HG02981 (cell line): ENCODE results near the gene DNAJC10.
"Not testable (repeated sequence)": the region's sequence is repeated elsewhere in the genome, so short reads cannot be mapped to it uniquely, and the experiment has no call there.

Source experiments
- ATAC-seq: cut with Tn5 transposase; IDR thresholded peaks from one replicate; pipeline ENCODE4 v1.9.1; 2021; ENCODE audit warnings: mild to moderate bottlenecking, moderate library complexity; ENCODE audit not compliant: unreplicated experiment

DNAJC10 gene, protein sequence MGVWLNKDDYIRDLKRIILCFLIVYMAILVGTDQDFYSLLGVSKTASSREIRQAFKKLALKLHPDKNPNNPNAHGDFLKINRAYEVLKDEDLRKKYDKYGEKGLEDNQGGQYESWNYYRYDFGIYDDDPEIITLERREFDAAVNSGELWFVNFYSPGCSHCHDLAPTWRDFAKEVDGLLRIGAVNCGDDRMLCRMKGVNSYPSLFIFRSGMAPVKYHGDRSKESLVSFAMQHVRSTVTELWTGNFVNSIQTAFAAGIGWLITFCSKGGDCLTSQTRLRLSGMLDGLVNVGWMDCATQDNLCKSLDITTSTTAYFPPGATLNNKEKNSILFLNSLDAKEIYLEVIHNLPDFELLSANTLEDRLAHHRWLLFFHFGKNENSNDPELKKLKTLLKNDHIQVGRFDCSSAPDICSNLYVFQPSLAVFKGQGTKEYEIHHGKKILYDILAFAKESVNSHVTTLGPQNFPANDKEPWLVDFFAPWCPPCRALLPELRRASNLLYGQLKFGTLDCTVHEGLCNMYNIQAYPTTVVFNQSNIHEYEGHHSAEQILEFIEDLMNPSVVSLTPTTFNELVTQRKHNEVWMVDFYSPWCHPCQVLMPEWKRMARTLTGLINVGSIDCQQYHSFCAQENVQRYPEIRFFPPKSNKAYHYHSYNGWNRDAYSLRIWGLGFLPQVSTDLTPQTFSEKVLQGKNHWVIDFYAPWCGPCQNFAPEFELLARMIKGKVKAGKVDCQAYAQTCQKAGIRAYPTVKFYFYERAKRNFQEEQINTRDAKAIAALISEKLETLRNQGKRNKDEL

DNA sequence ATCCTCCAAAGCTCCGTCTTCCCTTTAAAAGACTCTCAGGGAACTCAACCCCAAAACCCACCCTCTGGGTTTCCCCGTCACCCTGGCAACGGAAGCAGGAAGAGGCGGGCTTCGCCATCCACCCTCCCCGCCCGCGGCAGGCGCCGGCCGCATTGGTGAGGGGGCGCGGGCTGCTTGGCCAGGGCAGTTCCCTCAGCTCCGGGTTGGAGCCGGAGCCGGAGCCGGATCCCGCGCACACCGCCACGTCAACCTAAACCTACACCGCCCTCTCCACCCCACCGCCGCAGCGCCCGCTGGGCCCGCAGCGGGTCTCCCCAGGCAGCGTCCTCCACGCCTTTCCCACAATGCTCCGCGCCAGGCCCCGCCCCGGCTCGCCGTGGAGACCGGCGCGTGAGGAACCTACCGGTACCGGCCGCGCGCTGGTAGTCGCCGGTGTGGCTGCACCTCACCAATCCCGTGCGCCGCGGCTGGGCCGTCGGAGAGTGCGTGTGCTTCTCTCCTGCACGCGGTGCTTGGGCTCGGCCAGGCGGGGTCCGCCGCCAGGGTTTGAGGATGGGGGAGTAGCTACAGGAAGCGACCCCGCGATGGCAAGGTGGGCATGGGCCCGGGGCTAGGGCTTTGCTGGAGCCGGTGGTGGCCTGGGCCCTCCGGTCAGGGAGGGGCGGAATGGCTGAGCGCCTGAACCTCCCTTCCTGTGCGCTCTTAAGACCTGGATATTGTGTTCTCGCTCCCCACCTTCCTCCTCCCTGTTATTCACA lies at the start of gene DNAJC10:
TSS of gene DNAJC10 (plus strand) at position 366 of the 758 bp plus-strand sequence. CDS start 1,830 bp downstream, outside the sequence.
- ATAC-seq, result peak; percentile 78

DNA sequence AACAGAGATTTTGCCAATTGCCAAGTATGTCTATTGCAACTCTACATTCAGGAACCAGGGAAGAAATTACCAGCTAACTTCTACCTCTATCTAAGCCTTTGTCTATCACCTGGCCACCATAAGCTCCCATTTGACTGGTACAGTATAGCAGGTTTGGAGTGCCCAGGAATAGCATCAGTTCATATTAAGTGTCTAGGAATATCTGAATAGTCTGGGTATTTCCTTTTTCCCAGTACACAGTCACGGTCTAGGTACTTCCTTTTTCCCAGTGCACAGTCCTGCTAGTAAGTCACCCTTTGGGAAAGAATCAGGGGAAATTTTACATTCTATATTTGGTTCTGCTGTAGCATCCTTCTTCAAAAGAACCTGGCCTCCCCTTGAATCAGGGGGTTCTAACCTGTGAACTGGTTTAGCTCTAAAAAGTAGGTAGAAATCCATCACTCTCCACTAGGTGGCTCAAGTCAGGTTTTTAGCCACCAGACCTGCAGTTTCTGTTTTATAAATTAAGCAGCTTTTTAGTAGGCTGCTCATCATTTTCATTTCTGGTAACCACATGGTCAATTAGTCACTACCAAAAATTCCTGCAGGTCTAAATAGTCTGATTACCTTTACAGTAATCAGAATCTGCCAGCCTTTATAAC lies 49.3 kb upstream of the DNAJC10 start:
- ATAC-seq, result peak; percentile 90

DNA sequence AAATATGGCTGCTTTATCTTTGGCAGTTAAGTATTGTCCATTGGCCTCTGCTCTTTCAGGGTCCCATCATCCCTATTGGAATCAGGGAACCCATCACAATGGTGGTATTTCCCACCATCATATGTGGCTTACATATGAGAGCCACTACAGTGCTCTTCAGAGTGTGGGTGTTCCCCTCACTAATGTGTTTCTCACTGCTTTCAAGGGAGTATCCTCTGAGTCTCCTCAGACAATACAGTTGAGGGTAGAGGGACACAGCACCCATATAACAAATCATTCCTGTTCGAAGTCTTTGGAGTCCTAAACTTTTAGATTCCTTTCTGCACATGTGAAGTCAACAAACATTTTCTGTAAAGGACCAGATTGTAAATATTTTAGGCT lies 48.8 kb upstream of the DNAJC10 start:
- peak; percentile 29 for ATAC-seq

DNA sequence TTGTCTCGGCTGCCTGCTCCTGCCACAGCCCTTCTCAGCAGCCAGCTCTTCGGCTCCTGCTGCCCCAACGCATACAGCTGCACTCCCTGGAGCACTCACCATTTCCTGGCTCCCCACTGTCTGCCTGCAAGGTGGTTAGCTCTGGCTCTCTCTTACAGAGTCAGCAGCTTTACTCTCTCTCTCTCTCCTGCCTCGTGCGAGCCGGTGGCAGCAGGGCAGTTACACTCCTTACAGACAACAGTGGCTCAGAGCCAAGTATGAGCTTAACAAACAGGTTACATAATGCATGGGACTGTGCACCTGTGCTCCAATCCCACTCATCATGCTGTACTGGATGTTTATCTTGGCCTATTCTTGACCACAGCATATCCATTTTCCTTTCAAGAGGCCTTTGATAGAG lies 47.4 kb upstream of the DNAJC10 start:
- ATAC-seq, result no peak

DNA sequence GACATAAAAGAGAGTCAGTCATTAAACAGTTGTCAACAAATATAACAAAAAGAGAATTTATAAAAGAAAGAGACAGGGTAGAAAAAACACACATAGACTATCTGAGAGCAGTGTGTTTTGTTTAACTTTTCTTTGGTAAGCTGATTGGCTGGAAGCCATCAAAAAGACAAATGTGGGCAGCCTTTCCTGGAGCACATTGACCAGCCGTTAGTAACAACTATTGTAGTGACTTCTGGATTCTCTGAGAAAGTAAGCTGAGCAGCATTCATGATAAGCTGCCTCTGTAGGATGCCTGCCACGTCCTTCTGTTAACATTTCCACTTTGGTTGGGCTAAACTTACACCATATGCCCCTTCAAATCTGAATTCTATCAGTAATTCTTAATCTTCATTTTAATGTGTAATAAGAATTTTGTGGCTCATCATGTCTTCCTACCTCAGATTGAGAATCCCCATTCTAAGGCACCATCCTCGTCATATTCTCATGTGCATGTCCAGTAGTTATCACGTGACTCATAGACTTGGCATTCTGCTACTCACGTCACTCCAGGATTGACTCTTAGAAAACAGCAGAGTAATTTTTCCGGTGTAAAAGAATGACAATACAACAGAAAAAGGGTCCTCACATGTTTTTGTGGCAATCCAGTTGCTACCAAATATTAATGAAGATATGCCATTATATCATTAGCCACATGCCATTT lies 43.4 kb upstream of the DNAJC10 start:
- ATAC-seq, result no peak

DNA sequence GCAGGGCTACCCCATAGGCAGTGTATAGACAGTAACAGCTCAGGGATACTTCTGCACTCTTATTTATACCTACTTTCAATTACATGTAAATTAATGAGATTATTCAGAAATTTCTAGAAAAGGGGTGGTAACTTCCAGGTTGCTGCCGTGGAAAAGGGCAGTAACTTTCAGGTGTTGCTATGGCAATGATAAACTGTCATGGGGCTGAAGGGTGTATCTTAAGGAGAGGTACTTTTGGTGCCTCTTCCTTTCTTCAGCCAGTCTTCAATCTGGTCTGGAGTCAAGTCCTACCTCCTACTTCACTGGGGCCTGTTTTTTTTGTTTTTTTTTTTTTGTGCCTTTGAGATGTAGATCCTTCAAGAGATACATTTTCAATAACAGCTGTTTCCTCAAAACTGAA lies 35.2 kb upstream of the DNAJC10 start:
- ATAC-seq, result no peak

DNA sequence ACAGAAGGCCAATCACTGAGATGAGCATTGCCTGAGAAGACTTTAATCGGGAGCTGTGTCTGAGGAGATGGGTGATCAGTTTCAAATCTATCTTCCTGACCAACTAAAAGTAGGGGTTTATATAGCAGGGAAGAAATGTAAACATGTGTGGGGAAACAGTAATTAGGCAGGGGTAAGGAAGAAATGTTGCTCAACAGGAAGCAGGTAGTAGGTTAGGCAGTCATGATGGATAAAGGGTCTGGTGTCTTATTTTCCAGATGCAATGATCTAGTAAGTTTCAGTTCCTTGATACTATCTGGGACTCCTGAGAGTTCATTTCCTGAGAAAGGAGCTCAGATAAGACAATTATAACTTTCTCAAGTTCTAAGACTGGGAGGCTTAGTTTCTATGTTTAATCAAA lies 33.8 kb upstream of the DNAJC10 start:
- no peak for ATAC-seq

DNA sequence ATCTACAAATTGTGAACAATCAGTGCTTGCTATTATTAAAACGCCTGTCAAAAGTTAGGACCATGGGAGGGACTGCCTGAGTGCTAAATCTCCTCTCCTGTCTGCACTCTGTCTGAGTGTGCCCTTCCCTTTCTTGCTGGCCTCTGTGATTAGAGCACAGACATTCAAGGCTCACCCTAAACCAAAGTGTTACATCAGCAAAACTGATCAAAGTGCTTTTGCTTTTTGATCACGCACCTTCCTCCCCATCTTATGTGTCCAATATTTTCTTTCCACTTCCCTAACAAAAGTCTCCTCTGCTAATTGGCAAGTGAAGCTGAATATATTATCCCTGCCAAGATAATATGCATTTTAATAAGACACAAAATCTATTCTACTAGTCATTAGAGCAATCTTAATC lies 30.5 kb upstream of the DNAJC10 start:
- no peak for ATAC-seq

DNA sequence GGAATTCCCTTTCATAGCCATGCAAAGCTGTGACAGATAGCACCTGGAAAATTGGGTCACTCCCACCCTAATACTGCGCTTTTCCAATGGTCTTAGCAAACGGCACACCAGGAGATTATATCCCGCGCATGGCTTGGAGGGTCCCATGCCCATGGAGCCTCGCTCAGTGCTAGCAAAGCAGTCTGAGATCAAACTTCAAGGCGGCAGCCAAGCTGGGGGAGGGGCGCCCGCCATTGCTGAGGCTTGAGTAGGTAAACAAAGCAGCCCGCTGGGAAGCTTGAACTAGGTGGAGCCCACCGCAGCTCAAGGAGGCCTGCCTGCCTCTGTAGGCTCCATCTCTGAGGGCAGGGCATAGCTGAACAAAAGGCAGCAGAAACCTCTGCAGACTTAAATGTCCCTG lies 29.3 kb upstream of the DNAJC10 start:
- ATAC-seq, result not testable (repeated sequence)

DNA sequence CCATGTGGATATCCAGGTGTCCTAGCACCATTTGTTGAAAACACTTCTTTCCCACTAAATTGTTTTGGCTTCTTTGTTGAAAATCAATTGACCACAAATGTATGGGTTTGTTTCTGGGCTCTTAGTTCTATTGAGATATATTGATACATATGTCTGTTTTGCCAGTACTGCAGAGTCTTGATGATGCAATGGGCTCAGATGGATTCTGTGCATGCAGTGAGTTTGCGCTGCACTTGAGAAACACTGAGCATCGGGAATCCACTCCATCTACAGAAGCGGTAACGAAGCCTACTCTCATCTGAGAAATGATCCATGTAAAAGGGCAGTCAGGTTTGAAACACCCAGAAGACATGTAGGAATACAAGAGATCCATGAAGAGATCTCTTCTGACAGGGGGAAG lies 21.9 kb upstream of the DNAJC10 start:
- no peak for ATAC-seq

DNA sequence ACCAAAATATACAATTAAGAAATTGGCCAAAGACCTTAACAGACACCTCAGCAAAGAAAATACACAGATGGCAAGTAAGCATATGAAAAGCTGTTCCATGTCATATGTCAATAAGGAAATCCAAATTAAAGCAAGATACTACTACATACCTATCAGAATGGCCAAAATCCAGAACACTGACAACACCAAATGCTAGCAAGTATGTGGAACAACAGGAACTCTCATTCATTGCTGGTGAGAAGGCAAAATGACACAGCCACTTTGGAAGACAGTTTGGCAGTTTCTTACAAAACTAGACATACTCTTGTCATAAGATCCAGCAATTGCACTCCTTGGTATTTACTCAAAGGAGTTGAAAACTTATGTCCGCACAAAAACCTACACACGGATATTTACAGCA lies 20.3 kb upstream of the DNAJC10 start:
- no peak for ATAC-seq

DNA sequence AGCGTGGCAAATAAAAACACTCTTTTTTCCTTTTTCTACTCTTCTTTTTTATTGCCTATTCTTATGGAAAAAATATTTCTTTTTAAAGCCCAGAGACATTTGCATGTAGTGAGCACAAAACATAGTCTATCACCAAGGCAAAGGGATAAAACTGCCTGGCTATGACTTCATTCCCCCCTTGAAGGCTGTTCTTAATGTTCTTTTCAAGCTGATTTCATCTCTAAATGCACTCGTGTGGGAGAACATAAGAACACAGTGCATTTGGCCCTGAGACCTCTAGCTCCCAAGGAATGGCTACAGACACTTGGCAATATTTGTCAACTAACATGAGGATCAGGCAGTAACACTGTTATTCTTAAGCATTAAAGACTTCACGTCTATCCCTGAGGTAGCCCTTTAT lies 17.4 kb upstream of the DNAJC10 start:
- ATAC-seq, result no peak

DNA sequence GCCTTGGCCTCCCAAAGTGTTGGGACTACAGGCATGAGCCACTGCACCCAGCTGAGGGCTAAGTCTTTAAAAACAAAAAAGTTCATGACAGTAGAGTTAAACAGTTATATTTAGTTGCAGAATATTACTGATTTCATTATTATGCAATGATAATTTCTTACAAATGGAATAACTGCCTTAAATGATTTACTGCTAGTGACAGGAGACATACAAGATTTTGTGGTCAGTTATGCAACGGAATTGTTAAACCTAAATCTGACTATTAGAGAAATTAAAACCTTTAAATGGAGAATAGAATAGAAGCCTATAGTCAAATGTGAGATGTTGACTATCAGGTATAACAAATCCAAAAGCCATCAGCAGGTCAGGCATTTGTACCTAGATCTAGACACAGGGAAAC lies 10.3 kb upstream of the DNAJC10 start:
- no peak for ATAC-seq

DNA sequence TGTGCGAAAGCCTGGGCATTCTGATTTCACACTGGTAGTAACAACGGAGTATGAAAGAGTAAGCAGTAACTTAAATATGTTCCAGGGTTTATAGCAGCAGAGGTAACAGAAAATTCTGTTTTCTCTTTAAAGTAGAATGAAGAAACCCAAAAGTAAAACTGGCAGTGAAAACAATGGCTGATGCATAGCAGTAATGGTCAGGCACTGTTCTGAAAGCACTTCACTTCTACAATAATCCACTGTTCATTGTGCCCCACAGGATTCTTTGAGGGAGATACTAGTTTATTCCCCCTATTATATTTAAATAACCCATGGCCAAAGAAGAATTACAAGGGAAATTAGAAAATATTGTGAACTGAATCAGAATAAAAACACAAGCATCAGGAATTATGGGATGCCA lies 9.3 kb upstream of the DNAJC10 start:
- no peak for ATAC-seq

DNA sequence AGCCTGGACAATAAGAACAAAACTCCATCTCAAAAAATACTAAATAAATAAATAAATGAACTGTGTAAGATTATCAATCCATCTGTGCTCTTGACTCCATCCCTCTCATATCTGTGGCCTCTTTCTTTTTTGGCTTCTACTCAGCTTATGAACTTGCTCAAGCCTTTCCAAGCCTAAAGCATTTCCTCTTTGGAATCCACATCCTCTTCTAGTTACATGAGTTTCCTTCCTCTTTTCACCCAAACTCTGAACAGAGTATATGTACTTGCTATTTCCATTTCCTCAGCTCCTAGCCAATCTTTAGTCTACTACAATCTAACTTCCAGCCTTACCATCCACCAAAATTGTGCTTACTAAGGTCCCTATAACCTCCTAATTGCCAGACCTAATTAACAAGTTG lies 2.5 kb upstream of the DNAJC10 start:
- ATAC-seq, result no peak

DNA sequence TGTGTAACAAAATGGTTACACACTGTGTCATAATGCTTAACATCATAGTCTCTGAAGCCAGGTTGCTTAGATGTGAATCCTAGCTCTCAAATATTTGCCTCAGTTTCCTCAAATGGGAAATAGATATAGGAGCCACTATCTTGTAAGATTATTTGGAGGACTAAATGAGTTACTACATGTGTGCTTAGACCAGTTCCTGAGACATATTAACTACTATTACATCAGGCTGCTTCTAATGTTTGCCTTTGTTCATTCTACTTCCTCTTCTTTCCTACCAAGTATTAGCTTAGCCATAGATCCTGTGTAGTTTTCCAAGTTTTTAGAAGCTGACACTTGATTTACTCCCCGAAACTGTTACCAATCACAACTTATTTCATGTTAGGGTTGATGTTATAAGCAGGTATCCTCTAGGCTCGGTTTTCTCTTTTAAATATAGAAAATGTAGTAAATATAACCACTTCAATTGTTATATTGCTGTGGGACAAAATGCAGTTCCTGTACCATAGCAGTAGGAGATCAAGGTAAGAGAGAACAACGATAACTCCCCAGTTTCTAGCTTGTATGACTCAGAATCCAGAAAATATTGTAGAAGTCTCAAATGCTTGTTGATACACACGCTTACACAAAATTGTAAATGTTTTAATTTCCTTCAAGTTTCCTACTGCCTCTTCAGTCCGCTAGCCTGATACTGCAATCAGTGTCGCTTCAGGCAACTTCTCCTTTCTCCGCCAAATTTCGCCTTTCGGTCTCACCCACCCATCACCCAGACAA lies 751 bp upstream of the DNAJC10 start:
- no peak for ATAC-seq

DNA sequence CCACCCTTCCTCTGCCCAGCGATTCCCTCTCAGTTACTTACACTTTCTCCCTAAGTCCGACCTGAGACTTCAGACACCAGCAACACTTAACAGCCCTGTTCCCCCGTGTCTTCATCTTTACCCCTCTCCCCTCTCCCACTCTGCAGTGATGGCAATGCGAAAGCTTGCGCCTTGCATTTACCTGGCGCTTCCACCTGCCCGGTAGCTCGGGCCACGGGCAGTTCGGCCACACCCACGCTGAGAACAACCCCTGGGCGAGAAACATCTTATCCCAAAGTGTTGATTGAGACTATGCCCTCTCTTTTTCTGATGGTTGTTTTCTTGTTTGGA lies 558 bp downstream of the DNAJC10 start:
- ATAC-seq, result no peak

DNA sequence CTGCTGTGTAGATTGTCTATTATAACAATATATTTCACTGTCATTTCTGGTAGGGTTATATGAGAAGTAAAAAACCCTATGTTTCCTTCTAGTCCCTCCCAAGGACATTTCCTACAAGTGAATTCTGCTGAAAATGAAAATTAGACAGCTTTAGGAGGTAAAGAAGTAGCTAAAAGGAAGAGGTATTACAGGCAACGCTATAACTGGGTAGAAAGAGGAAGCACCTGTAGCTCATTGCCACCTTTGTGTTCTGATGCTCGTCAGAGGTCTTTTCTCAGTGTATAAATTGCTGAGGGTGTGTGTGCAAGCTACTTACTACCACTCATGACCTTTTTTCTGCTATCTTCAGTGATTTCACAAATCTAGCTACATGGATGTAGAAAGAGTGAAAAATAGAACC lies 1.4 kb downstream of the DNAJC10 start:
- ATAC-seq, result peak; percentile 27

DNA sequence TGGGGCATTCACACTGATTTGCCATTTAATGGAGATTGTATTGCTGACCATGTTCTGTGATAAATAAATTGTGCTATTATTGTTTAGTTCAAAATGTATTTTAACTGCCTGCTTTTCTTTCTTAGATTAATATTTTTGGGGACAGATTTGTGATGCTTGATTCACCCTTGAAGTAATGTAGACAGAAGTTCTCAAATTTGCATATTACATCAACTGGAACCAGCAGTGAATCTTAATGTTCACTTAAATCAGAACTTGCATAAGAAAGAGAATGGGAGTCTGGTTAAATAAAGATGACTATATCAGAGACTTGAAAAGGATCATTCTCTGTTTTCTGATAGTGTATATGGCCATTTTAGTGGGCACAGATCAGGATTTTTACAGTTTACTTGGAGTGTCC lies 1.8 kb downstream of the DNAJC10 start:
- no peak for ATAC-seq

DNA sequence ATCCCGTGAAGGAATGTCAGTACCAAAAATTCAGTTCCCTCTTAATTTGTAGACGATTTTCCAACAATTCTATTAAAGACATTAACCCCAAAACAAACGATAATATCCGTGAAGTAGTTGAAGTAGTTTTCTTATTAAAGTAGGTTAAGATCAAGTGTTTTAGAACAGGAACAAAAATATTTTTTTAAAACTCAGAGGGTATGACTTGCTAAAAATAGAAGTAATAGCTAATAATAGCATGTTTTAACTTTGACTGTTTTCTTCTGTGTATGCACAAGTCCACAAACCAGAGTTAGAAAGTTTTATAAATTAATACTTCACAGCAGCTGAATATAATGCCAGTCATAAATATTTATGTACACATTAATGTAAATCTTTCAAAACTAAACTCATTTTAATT lies 2.4 kb downstream of the DNAJC10 start:
- ATAC-seq, result no peak
